Glomerular visceral epithelial cell (primary cell): Measurements from ENCODE around the gene ZFR.
"Not testable (repeated sequence)": the region's sequence is repeated elsewhere in the genome, so short reads cannot be mapped to it uniquely, and the experiment has no call there.

Experiments
- DNase-seq: peaks from one replicate; pipeline ENCODE4 v3.0.0-alpha.2; 2016; ENCODE audit errors: extremely low spot score

ZFR gene

DNA sequence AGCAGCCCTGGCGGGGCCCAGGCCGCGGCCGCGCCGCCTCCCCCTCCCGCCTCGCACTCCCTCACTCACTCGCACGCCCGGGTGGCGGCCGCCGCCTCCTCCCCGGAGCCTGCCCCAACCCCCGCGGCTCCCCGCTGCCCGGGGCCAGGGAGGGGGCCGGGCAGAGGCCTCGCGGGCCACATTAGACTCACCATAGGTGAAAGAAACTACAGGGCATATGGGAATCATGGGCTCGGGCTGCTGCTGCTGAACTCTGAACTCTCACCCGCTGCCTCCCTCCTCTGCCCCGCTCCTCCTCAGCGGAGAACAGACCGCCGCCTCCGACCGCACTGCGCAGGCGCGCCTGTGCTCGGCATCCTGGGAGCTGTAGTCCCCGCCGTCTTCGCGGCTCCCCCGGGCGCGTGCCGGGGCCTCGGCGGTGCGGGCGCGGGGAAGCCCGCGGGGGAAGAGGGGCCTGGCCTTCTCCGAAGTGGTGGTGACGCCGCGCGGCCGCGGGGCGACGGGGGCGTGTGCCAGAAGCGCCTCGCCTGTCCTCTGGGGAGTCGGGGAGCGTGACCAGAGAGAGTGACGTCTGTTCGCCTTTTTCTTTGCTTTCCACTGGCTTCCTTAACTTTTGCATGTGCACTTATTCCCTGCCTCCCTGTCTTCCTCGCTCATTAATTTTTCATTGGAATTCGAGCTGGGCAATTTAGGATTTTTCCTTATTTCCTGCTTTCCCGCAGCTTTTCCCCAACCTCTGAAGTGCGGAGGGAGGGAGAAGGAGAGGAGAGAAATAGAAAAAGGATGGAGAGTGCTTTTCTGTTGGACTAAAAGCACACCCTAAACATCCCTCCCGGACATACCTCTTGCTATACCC is at the start of gene ZFR:
TSS of gene ZFR (minus strand) at position 310 of the 856 bp plus-strand sequence. CDS start at position 228, 82 bp downstream.
- peak; percentile 90 for DNase-seq

DNA sequence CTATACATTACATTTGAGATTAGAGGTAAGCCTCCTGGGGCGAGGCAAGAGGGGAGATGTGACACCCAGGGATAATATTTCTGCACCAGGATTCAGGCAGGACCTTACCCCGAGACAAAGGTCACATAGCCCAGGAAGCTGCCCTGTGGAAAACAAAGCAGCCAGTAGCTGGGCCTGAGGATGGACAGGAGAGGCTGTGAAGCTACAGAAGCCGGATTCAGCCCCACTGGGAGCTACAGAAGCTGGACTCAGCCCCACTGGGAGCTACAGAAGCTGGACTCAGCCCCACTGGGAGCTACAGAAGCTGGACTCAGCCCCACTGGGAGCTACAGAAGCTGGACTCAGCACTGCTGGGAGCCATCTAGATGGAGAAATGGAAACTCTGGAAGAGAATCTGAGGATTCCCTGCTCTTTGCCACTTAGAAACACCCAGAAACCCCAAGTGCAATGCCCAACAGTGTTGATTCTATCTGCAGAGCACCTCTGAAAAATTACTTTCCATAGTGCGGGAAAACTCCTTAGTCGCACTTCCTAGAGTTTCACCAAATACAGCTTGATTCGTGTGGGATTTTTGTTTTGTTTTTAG is 46.5 kb upstream of the ZFR start:
- DNase-seq: no peak

DNA sequence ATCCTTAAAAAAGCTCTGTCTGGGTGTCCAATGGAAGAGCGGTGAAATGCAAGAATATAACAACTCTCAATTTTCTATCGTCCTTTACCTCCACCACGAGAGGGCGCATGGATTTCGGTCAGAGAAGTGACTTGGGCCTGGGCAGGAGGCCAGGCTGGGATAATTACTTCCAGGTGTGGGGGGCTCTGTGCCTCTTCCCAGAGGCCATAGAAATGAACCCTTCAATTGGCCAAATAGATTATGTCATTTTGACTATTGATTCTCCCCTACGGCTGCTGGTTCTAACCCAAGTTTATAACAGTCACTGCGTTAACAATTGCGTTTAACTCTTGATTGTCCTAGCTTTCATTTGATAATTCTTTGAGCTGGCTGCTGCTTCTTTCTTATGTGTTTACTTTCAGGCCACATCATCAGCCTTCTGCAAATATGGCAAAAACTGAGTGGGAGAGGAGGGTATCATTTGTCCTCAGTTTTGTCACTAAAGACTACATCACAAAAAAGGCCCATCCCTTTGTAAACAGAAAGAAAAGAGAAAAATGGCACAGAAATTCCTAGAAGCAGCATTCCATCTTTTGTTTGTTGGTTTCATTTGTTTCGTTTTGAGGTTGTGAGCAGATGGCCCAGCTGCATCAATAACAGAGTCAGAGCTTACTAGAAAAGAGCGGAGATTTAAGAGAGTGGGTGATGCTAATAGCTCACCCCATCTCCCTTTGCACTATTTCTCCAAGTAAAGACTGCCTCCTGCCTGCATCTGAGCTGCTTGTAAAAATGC is 45.4 kb upstream of the ZFR start:
- DNase-seq: peak; percentile 71

DNA sequence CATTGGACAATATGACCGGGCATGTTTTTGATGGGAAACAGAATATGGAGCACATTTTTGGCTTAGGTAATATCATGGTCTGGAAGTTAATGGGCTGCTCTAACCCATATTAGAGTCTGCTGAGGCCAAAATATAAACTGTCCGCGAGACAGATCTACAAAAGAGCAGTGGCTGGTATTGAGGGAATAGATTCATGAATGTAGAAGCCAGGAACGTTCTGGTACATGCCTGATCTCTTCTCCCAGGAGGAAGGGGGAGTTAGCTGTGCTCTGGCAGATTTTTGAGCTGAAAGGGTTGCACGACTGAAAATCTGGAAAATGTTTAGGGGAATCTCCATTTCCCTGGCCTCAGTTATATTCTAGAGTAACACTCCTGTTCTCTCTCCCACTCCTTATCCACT is 42.9 kb upstream of the ZFR start:
- DNase-seq: no peak

DNA sequence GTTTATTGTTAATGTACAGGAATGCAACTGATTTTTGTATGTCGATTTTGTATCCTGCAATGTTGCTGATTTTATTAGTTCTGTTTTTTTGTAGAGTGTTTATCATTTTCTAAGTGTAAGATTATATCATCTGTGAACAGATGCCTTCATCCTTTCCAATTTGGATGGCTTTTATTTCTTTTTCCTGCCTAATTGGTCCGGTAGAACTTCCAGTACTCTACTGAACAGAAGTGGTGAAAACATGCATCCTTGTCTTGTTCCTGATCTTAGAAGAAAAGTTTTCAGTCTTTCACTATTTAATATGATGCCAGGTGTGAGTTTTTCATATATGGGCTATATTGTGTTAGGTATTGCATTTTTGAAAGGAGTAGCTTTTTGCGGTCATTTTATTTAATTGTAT is 42.5 kb upstream of the ZFR start:
- no peak for DNase-seq

DNA sequence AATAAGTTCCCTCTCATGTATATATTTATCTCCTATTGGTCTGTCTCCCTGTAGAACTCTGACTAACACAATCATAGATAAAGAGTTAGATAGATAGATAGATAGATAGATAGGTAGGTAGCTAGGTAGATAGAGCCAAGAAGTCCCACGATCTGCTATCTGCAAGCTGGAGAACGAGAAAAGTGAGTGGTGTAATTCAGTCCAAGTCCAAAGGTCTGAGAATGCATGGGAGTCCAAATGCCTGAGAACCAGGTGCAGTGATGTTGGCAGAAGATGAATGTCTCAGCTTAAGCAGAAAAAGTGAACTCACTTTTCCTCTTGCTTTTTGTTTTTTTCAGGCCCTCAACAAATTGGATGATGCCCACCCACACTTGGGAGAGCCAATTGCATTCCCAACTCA is 37.7 kb upstream of the ZFR start:
- DNase-seq: no peak

DNA sequence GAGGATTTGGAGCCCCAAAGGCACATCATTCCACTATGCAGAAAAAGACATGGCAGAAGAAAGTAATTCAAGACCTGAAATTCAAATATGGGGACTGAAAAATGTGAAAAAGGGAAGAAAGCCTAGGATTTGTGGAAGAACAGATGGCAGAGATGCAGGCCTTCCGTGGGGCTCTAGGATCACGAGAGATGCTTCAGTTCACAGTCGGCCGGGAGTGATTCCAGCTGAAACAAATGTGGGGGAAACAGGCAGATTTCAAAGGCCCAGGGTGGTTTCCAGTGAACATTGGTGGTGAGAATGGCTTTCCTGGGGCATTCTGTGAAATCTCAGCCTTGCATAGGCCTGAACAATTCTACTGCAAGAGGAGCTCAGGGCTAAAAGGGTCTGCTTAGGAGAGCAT is 34.6 kb upstream of the ZFR start:
- DNase-seq: no peak

DNA sequence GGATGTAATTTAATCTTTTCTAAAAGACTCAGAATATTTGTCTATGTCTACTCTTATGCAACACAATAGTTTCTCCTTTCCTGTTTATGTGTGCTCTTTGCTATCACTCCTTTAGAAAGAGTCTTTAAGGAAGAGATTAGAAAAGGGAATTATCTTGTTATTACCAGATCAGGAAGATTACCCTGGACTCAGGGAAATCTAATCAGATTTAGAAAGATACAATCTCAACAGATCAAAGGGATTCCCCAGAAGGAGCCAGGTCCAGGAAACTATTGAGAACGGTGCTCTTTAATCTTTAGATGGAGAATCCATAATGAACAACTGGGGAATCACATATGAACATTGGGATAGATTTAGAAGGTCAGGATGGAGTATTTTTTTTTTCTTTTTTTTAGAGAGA is 32.4 kb upstream of the ZFR start:
- no peak for DNase-seq

DNA sequence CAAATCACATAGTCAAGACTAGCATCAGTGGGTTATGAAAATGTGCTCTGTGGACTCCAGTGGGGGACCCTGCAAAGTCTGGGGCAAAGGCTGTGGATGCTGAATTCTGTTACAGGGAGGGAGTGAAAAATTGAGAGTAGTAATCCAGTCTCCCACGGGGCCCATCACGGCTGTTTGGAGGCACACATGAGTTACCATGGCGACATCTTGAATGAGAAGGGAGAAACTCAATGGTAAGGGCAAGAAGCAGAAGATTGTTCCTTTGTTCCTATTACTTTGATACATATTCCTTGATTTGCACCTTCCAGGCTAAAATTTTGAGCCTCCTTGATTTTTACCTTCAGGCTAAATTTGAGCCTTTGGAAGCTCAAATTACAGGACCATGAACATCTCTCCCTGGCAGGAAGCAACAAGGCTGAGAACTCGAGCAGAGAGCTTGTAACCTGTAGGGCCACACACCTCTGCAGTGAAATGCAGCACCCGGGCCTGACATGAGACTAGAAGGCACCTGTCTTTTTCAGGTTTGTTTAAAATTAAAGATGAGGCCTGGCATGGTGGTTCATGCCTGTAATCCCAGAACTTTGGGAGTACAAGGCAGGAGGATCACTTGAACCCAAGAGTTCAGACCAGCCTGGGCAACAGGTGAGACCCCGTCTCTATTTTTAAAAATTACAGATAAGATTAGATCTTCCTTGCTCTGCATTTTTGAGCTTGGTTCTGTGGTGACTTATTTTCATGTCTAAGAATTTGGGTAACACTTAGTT is 31.0 kb upstream of the ZFR start:
- DNase-seq: no peak

DNA sequence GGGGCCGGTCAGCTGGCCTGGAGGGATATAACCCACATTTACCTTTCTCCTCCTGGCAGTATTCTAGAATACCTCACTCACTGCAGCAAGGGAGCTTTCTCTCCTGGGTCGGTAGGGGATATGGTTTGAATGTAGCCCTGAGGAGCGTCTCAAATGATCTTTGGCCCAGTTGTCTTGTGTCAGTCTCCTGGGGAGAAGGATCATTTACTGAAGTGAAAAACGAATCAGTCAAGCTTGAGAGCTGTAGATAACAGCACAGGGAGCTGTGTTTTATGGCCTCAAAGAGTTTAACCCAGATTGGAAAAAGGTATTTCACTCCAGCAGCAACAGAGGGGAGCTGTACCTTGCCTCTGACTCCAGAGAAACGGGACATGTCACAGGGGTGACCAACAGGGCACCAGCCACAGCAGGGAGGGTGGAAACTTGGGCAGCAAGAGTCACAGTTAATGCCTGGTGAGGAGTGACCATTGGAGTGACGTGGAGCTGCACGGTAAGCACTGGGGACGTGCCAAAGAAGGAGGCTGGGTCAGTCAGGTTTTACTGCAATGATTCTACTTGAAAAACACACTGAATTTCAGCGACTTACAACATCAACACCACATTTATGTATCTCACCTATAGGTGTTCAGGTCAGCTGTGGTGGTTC is 29.8 kb upstream of the ZFR start:
- DNase-seq: no peak

DNA sequence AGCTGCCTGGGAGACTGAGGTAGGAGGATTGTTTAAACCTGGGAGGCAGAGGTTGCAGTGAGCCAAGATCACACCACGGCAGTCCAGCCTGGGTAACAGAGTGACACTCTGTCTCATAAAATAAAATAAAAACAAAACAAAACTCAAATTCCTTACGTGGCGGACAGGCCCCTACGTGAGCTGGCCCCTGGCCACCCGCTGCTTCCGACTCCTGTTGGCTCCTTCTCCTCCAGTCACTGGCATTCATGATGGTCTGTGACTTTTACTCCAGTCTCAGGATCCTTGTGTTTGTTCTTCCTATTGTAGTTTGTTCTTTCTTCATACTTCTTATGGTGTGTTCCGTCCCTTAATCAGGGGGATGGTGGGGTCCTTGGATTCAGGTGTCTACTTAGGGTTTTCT is 28.5 kb upstream of the ZFR start:
- no peak for DNase-seq

DNA sequence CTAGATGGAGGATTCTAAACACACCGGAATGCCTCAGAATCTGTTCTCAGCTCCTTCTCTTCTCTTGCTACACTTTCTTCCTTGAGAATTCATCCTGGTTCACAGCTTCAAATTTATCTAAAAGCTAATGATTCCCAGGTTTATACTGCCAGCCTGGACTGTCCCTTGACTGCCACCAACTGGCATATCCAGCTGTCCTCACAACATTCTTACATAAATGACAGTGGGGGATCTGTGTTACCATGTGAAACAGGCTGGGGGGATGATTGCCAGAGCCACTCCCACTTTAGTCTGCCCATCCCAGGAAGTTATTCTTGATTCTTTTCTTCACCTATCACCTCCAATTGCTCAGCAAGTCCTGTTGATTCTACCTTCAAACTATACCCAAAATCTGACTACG is 27.2 kb upstream of the ZFR start:
- DNase-seq: no peak

DNA sequence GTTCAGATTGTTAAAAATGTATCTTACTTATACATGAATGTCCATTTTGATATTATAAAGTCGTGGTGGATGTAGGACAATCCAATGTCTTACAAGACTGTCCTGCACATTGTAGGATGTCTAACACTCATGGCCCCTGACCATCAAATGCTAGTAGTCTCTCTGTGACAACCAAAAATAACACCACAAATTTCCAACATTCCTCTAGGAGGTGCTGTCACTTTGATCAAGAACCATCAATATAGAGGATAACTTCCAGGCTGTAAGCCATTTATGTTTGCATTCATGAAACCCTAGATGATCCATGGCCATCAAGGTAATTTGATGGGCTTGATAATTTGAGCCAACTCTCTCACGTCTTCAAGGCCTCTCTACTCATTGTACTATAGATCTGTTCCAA is 20.5 kb upstream of the ZFR start:
- no peak for DNase-seq

DNA sequence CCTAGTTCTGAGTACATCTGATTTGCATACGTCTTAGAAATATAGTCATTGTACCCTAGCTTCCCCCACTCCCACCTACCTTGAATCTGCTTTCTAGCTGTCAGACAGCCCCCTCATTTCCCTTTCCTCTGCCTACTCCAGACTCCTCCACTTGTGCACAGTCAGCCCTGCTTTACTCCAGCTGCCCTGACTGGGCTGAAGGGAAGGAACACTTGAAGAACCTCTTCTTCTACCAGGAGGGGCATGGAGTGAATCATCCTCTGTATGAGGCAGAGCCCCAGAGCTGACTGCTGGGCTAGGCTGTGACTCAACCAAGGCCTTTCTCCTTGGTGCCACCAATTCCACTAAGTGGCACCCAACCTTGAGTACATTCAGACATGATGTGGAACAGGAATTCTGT is 18.1 kb upstream of the ZFR start:
- DNase-seq: peak; percentile 27

DNA sequence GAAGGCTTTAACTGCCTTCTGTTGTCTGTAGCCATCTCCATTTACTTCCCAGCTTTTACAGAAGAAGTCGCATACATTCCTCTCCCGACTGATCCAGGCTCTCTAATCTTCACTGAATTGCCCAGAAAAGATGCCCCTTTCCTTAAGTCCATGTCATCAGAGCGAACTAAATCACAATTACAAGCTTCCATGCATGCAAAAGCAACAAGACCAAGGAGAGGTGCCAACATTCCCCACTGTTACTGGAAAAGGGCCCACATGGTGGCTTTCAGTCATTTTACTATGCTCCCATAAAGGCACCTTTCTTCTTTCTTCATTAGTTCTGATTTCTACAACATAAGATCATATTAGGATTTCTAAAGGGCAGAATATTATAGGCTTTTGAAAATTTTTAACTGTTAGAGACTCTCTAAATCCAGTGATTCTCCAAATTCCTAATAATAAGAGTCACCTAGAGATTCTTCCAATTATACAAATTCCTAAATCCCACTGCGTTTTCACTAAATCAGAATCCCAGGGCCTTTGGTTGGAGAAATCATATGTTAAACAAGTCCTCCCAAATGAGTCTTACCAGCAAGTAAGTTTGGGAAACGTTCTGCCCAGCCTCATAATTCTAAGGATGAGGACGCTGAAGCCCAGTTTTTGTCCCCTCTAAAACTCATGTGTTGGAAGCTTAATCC is 17.0 kb upstream of the ZFR start:
- no peak for DNase-seq

DNA sequence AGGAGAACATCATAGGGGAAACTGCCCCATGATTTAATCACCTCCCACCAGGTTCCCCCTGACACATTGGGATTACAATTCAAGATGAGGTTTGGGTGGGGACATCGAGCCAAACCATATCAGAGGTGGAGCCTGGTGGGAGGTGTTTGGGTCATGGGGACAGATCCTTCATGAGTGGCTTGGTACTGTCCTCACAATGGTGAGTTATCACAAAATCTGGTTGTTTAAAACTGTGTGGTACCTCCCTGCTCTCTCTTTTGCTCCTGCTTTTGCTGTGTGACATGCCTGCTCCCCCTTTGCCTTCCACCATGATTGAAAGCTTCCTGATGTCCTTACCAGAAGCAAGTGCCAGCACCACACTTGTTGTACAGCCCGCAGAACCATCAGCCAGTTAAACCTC is 16.2 kb upstream of the ZFR start:
- DNase-seq: no peak

DNA sequence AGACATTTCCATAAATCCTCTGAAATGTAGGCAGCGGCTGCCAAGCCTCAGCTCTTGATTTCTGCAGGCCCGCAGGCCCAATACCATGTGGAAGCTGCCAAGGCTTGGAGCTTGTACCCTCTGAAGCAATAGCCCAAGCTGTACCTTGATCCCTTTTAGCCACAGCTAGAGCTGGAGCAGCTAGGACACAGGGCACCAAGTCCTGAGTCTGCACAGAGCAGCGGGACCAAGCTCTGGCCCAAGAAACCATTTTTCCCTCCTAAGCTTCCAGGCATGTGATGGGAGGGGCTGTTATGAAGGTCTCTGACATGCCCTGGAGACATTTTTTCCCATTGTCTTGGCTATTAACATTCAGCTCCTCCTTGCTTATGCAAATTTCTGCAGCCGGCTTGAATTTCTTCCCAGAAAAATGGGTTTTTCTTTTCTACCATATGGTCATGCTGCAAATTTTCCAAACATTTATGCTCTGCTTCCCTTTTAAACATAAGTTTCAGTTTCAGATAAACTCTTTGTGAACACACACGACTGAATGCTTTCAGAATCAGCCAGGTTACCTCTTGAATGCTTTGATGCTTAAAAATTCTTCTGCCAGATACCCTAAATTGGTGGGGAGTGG is 14.4 kb upstream of the ZFR start:
- DNase-seq: no peak

DNA sequence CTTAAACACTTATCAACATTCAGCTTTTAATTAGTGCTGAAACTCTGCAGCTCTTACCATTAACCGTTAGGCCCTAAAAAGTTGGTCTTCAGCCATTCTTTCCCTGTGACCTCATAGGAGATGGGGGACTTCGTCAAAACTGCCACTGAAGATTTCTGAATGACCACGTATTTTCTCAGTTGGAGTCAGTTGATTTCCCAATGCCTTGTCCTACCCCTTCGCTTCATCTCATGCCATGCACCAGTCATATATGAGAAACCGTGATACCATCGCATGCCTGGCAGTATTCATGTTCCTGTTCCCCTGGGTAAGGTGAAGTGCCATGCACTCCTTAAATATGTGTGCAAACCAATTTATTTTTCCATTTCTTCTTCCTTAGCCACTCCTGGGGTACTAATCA is 10.8 kb upstream of the ZFR start:
- DNase-seq: no peak

DNA sequence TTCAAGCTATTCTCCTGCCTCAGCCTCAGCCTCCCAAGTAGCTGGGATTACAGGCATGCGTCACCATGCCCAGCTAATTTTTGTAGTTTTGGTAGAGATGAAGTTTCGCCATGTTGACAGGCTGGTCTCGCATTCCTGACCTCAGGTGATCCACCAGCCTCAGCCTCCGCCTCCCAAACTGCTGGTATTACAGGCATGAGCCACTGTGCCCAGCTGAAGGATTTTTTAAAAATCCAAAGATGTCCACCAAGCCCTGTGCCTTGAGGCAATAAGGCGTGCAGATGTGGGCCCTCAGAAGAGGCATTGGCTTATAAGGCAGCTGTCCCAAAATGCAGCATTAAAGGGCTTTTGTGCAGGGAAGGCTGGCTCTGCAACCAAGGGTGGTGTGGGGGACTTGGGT is 10.3 kb upstream of the ZFR start:
- no peak for DNase-seq

DNA sequence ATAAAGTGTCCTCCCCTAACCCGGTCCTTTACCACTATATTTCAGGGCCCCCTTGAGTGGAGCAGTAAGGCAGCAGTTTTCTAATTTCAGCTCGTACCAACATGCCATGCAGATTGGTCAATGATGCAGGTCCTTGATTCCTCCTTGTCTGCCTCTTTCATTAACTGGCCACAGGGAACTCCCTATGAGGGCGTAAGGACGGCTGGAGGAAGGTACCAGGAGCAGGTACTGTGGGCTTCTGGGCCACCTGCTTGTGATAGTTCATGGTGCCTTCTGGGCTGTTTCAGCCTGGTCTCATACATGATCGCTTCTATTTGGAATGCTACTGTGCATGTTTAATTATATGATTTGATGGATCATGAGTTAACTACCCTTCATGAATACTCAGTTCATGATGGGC is 9.4 kb upstream of the ZFR start:
- DNase-seq: no peak

DNA sequence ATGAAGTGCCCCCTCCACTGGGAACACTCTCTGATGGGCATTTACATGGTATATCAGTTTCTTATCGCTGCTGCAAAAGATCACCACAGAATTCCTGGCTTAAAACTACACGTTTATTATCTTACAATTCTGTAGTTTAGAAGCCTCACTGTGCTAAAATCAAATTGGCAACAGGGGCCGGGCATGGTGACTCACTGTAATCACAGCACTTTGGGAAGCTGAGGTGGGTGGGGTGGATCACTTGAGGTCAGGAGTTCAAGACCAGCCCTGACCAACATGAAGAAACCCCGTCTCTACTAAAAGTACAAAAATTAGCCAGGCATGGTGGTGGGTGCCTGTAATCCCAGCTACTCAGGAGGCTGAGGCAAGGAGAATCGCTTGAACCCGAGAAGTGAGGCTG is 7.8 kb upstream of the ZFR start:
- not testable (repeated sequence) for DNase-seq
